Stimulated activated CD4-positive, alpha-beta T cell treated with anti-CD3 and anti-CD28 coated beads, Interleukin-1b, Interleukin-23, amount 100 ng/mL, for 1 hour (primary cell): ENCODE data around the gene PKIB.
"Not testable (repeated sequence)": the region's sequence is repeated elsewhere in the genome, so short reads cannot be mapped to it uniquely, and the experiment has no call there.

Experiments used
- DNase-seq, 2 donors: peaks; one replicate each; pipeline ENCODE4 v3.0.0-alpha.2; 2020; ENCODE audit warnings: low read depth in 2 of 2

PKIB gene

GRCh38 chr6:122609881-122610689, at the start of gene PKIB:
Gene PKIB, plus strand, starts transcription at chr6:122610405. Its CDS starts 107,390 bp downstream, at chr6:122717795.
- DNase-seq: no peak

DNA sequence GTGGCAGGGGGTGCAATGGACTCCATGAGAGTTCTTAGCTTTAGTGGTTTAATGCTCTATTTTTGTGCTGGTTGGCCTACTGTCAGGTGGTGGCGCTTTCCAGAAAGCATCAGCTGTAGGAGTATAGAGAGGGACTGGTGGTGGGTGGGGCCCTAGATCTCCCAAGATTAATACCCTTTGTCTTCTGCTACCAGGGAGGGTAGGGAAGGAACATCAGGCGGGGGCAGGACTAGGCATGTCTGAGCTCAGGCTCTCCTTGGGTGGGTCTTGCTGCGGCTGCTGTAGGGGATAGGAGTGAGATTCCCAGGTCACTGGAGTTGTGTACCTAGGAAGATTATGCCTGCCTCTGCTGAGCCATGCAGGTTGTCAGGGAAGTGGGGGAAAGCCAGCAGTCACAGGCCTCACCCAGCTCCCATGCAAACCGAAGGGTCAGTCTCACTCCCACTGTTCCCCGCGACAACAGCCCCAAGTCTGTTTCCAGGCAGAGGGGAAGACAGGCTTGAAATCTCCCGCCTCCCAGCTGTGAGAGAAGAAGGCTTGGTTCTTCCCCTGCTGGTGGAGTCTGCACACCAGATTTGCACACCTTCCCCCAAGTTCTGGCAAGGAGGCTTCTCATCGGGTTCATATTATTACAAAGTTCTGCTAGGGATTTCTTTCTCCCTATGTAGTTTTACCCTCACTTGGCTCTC, 46.7 kb upstream of the PKIB start:
- DNase-seq: no peak

- no peak for DNase-seq
These were observed 46.0 kb upstream of the PKIB start for GRCh38 chr6:122564230-122564629.

- DNase-seq: no peak
These were observed 44.5 kb upstream of the PKIB start for GRCh38 chr6:122565708-122566107.

DNA sequence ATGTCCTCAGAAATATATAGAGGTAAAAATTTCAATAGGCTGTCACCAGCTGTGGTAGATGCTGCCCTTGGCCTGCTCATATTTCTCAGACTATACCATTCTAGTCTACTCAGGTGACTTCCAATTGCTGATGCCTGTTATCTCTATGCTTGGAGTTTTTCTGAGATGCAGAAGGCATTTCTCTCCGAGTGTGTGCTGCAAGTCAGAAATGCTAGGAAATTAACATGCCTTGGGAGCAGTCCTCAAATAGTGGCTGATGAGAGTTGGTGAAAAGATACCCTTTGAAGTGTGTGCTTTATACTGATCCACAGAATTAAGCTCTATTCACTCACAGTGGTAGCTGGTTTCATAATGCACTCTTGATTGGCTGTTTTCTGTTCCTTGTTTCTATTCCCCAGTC, 43.2 kb upstream of the PKIB start:
- DNase-seq: no peak

GRCh38 chr6:122568350-122568749, 41.9 kb upstream of the PKIB start:
- DNase-seq: no peak

DNA sequence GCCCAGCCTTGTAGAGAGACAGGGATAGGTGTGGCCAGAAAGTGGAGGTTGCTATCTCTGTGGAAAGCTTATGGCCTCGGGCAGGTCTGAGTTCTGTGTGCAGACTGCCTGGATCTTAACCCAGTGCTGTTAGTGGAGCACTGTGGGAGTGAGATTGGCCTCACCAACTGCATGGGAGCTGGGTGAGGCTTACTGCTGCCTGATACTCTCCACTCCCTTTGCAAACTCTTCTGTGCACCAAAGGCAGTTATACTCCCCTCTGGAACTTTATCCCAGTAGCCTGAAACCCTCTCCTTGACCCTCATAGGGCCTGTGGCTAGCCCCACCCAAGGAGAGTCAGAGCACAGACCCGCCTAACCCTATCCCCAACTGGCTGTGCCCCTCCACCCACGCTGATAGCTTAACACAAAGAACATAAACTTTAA, 41.4 kb upstream of the PKIB start:
- no peak for DNase-seq

GRCh38 chr6:122569230-122569771, 40.9 kb upstream of the PKIB start:
- DNase-seq: no peak

- DNase-seq: no peak
These were observed 38.3 kb upstream of the PKIB start for GRCh38 chr6:122571888-122572287.

DNA sequence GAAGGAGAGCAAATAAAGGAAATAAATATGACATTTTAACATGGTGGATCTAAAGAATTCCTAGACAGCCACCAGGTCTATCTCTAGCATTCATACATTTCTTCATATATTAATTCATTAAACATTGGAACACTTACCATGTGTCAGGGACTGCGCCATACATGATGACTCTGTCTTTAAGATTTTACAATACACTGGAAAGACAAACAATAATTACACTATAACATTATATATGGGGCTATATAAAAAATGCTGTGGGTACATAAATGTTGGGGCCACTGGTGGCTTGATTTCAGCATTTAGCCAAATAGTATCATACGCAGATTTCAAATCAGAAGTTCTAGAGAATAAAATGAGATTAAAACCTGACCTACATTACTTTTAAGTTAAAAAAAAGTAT, 33.3 kb upstream of the PKIB start:
- DNase-seq: no peak

DNA sequence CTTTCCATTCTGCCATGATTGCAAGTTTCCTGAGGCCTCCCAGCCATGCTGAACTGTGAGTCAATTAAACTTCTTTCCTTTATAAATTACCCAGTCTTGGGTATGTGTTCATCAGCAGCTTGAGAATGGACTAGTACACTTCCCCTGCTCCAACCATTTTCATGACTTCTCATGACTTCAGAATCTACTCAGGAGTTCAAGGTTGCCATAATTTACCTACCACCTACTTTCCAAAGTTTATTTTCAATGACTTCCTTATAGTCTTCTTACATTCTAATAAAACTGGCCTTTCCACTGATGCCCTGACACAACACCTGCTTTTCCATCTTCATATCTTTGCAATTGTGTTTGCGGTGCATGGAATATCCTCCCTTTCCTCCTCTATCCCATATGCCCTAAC, 31.2 kb upstream of the PKIB start:
- no peak for DNase-seq

DNA sequence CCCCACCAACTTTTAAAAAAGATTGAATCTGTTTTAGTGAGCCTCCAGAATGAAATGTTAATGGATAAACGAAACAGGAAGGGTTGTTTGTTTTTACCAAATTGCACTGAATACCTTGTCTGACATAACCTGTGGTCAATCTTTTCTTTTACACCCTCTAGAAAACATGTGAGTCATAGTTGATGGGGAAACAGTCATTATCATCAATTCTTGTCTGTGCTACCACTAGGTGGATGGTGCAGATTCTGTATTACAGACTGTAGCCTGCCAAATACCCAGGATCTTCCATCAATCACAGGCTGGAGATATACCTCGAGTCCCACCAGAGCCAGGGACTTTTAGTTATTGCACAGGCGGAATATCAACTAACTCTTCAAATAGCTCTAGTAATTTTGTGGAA, 29.5 kb upstream of the PKIB start:
- no peak for DNase-seq

- DNase-seq: no peak
These were observed 21.1 kb upstream of the PKIB start for GRCh38 chr6:122589115-122589514.

DNA sequence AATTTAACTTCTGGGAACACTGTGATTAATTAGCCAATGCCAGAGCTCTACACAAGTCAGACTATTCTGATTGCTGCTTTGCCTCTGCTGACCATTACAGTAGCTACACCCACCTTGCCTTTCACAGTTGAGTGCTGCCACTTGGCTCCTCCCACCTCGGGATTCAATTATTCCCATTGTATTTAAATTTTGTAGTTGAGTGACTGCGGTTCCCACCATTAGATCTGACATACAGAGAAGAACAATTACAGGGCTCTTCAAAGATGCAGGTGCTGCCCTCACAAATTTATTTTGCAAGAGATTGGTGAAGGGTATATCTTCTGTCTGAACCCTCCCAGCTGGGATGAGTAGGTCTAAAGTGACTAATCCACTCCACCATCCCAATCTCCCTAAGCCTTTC, 11.9 kb upstream of the PKIB start:
- DNase-seq: not testable (repeated sequence)

DNA sequence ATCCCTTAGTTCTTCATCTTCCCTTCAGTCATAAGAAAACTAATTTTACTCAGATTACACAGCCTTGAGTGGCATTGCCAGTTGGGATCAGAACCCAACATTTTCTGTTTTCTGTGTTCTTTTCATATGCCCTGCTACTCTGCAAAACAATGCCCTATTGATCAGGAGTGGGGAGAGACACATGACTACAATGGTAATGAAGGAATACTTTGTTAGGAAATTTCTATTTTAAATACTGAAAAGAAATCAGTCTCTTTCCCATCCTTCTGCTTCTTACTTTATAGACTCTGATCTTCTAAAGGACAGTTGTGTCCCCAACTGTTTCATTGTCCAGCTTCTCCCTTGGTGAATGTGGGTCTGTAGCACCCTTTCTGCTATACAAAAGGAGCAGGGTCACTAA, 5.5 kb upstream of the PKIB start:
- no peak for DNase-seq

DNA sequence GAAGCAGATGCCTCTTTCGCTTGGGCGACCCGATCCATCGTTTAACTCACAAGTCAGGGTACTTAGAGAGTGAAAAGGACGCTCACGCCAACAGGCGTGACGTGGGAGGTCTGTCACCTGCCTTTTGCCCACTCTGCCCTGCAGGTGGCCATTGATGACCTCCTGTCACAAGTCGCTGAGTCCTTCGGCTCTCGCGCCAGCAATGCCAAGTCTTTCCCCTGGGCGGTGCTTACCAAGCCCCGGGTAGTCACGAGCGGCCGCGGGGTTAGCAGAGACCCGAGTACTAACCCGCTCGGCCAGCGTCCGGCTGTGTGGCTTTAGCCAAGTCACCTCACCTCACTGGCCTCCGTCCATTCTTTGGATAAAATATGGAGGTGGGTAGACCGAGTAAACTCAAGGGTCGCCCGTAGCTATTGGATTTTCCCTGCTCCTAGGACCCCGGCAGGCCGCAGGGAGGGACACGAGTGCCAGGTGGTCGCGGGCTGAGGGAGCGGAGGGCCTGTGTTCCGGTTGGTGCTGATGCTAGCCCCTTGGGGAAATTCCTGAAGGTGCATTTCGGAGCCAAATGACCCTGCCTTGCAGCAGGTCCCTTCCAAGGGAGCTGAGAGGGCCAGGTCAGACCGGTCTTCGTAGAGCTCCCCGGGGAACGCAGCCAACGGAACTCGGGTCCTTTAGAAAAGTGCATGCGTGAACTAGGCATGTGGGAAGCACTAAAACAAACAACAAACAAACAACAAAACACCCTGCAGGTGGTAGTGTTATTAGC, 668 bp downstream of the PKIB start:
- DNase-seq: no peak

DNA sequence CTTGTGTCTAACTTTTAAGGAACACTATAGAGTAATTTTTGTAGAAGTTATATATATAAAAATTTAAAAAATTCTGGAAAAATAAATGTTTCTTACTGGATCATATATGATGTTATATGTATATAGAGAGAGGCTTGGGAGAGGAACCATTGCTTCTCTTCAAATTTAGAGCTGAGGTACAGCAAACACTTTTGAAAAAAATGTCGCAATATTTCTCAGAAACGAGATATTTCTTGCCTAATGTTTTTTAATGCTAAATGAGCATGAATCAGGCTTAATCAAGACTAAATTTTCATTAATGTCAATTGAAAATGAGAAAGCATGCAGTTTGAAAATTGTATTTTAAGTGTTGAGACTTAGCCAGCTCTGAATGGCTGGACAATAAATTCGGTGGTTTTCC, 2.6 kb downstream of the PKIB start:
- no peak for DNase-seq

- DNase-seq: no peak
These were observed 4.1 kb downstream of the PKIB start for GRCh38 chr6:122614303-122614702.

- DNase-seq: no peak
These were observed 5.2 kb downstream of the PKIB start for GRCh38 chr6:122615409-122615808.

DNA sequence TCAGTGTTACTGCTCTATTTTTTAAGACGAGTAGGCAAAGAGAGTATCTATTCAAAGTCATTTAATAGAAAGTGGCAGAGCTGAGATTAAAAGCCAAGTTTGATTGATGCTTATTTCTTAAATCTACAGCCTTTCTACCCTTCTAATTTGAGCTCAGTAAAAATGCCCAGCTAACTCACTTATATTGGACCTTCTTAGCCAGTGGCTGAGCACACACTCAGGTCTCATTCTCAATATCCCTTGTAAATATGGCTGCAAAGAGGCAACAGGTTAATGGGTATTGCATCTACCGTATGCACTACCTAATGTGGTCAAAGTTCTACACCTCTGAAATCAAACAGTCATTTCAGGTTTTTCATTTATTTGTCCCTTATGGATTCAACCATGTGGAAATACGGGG, 6.7 kb downstream of the PKIB start:
- DNase-seq: no peak

- DNase-seq: no peak
These were observed 9.1 kb downstream of the PKIB start for GRCh38 chr6:122619309-122619708.

GRCh38 chr6:122620428-122620827, 10.2 kb downstream of the PKIB start:
- DNase-seq: no peak
